Cardiac septum (tissue), 1 donor: ENCODE measurements around the gene C19orf12. TPM values are rescaled to one million over a fixed set of nuclear protein-coding genes. Genes with fewer than 3 reads are reported as not detected.

Experiments used
- DNase-seq: peaks from one replicate; pipeline ENCODE4 v3.0.0-alpha.2; 2020; ENCODE audit warnings: low spot score
- intact Hi-C: fragments of 100-400 bp; cut with DNase I; formaldehyde crosslinking; loops from one replicate; pipeline ENCODE4 v1.14.0; 2022
- total RNA-seq: library from RNA; stranded (reverse); fragmentation: NEBNext Ultra II Directional; extraction: Animal tissue kit (Norgen Biotek cat#: 25700); gene quantifications from one replicate; pipeline ENCODE4 v1.2.1, GENCODE V29; 2021
- donor health status: DM: no; HTN: no; CAD: no.

C19orf12 gene
- total RNA-seq, 1 donor from 2014 or later, result 38.0 TPM

DNA sequence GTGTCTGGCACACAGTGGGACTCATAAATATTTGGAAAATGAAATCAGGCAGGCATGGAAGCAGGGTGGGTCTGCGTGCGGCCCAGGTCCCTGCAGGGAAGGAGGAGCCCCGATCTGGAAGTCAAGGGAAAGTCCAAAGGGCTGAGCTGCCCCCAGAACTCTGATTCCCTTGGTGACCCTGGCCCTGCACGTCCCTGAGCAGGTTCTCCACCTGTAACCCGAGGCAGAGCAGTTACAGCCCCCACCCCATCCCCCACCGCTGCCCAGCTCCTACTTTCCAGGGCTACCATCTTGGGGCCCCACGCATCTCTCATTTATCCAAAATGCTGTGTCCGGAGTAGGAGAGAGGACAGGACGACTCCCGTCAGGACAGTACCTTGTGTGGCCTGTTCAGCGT is 47.7 kb downstream of the C19orf12 start:
- intact Hi-C loops, result no loop called here
- DNase-seq, result peak; percentile 53

DNA sequence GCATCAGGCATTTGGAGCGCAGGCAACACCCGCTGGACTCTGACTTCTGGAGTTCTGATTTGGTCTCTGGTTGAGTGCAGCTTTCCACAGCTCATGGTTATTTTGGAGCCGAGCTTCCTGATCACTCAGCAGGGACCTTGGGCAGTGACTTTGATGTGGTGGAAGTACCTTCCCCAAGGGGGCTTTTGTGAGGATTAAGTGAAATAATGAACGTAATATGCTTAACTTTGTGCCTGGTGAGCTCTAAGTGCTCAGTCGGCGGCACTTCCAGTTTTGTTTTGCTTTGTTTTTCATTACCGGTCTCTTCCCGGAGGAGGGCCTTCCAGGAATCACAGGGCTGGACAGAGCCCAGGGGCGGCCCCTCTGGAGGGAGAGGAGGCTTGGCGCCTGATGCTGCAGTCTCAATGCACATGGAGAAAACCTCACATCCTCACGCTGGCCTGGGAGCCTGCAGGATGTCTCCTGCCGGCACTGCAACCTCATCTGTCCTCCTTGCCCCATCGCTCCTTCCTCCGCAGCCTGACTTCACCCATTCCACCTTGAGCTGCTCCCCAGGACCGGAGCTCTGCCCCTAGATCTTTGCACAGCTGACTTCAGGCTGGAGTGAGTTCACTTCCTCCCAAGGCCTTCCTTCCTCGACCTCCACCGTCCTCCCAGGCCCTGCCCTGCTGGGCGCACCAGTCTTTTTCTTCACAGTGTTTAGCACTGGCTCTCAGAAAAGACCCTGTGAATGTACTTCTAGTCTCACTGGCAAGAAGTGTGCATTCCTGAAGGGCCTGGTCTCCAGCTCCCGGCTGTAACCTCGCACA is 48.3 kb downstream of the C19orf12 start:
- intact Hi-C loops, result no loop called here

DNA sequence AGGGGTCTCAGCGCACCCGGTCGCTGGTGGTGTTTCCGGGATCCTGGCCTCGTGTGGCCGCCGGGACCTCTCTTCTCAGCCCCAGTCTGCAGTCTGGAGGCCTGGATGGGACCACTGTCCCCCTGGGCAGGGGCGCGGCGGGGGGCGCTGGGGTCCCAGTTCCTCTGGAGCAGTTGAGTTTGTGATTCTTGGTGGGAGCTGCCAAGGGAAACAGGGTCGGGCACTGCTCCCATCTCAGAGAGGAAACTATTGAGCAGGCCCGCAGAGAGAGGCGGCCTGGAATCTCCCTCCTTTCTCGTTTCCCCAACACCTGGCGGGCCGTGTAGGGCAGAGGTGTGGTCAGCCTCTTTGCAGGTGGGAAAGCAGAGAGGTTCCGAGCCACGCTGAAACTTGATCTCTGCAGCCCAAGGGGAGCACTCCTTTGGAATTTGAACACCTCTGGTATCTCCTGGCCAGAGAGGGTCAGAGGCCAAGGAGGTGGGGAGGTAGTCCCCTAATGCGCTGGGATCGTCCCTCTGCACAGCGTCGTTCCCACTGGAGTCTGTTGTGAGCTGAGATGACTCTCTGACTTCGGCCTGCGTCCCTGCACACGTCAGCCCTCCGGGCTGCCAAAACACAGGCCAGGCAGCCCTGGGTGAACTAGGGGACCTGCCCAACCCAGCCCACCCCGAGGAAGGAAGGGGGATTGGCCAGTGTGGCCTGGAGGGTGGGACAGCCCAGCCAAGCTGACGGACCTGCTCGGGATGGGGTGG is 49.1 kb downstream of the C19orf12 start:
- peak; percentile 77 for DNase-seq
- intact Hi-C loops, result loop anchor here (2.0 kb wide), 1 partner anchor 49 kb away; the partner anchor contains the start of gene C19orf12

More for the DNA sequence above, 48.3 kb downstream of the C19orf12 start:
- DNase-seq, result peak; percentile 87

DNA sequence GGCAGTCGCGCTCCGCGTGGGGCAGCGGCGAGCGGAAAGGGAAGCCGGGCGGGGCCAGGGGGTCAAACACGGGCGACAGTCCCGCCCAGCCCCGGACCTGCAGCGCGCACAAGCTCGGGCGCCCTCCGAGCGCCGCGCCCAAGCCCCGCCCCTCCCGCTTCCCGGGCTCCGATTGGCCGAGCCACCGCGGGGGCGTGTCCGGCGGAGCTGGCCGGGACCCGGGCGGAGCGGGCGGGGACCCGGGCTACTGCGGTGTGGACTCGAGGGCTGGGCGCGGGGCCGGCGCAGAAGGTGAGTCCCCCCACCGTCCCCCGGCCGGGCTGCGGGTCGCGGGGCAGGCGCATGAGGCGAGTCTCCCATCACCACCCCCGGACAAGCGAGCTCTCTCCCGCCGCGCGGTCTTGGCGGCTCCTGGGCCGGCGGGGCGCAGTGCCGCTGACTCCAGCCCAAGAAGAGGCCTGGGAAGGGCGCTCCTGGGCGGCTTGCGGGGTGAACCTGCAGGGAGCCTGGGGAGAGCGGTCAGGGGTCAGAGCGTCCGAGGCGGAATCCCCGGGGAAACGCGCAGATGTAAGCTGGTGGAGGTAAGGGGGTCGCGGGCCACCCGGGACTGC is 49.7 kb downstream of the C19orf12 start, which contains the start of gene PLEKHF1:
TSS of gene PLEKHF1 (plus strand) at position 247 of the 611 bp plus-strand sequence. CDS start 8,379 bp downstream, outside the sequence.
- DNase-seq, result peak; percentile 95
- intact Hi-C loops, result loop anchor here (2.0 kb wide), 1 partner anchor 49 kb away; the partner anchor contains the start of gene C19orf12

DNA sequence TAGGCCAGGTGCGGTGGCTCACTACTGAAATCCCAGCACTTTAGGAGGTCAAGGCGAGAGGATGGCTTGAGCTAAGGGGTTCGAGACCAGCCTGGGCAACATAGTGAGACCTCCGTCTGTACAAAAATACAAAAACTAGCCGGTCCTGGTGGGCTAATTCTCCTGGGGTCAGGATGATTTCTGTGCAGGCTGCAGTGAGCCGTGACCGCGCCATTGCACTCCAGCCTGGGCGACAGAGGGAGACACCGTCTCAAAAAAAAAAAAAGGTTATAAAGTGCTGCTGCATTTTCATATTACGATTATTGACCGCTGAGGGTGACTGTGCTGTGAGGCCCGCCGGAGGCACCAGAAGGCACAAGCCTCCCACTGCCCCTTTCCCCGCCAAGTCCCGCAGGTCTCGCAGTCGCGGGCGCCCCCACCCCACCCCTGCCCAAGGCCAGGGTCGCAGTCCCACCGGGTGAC is 50.3 kb downstream of the C19orf12 start:
- peak; percentile 20 for DNase-seq
- intact Hi-C loops, result loop anchor here (2.0 kb wide), 1 partner anchor 50 kb away; the partner anchor contains the start of gene C19orf12

DNA sequence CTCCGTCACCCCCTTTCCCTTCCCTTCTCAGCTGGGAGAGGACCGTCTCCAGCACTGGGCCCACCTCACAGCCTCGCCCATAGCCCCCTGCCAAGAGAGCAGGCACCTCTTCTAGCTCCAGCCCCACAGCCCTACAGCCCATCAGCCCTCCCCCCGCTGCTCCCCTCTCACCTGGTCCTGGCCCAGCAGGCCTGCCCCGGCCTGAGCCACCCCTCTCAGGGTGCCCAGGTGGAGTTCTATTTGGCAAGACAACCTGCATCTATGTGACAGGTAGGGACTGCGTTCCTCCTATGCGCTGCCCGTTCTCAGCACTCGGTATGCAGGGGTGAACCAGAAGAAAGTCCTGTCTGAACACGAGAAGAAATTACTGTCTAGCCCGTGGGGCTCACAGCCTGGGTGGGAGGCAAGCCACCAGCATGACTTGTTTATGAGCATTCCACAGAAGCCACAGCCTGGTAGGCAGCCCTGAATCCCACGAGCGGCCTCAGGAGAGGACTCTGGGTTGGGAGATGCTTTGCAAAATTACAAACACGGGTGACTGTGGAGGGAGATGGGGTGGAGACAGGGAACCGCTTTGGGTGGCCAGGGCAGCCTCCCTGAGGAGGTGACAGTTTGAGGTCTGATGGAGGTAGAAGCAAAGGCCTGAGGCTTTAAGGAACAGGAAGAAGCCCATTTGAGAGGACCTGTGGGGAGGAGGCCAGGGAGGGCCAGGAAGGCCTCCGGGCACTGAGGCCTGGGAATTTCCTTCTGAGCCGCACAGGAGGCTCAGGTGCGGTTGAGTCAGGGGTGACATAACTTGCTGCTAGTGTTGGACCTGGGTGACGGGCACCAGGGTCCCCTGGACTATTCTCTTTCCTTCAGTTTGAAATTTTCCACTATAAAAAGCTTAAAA is 51.0 kb downstream of the C19orf12 start:
- intact Hi-C loops, result loop anchor here (2.0 kb wide), 2 partner anchors 19 to 51 kb away; partner anchors contain the start of gene C19orf12
- DNase-seq, result peak; percentile 73

DNA sequence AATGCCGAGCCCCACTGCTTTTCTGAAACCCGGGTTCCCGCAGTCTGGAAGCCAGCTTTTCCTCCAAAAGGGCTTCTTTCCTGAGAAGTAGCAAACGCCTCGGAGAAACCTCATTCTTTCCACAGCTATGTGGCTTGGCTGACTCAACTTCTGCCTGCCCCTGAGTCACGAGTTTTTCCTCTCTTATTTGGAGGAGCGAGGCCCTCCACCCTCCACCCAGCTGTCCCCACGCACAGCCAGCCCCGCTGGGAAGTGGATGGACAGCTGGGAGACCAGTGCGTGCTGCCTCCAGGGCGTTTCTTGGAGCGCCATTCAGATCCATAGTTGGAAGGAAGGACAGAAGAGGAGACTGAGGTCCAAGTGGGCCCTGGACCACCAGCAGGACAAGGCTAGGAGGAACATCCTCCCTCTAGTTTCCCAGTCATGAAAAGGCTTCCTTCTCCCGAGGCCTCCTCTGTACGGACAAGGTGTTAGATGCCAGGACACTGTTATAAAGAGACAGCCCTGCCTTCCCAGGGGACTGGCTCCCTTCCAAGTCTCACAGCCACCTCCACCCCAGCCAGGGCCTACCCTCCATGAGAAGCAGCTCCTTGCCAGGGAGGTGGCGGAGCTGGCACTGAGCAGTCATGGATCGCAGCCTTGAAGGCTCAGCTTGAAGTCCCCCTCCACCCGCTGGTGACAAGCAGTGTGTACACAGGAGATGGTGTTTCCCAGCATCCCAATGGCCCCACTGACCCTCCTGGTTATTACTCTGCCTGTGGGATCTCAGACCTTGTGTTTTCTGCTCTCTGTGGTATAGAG is 52.3 kb downstream of the C19orf12 start:
- no peak for DNase-seq
- intact Hi-C loops, result loop anchor here (2.0 kb wide), 1 partner anchor 18 kb away; no protein-coding TSS in a partner anchor

DNA sequence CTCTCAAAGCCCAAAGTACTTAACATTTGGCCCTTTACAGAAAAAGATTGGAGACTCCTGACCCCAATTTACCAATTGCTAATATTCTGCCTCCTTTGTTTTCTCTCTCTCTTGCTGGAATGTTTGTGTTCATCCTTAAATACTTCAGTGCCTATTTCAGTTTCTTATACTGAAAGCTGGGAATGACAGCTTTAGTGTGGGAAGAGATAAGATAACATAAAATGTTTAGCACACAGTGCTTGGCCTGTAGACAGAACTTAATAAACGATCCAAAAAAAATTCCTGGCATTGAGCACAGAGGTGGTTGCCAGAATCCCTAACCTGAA is 52.8 kb downstream of the C19orf12 start:
- no peak for DNase-seq
- intact Hi-C loops, result loop anchor here (2.0 kb wide), 1 partner anchor 17 kb away; no protein-coding TSS in a partner anchor

DNA sequence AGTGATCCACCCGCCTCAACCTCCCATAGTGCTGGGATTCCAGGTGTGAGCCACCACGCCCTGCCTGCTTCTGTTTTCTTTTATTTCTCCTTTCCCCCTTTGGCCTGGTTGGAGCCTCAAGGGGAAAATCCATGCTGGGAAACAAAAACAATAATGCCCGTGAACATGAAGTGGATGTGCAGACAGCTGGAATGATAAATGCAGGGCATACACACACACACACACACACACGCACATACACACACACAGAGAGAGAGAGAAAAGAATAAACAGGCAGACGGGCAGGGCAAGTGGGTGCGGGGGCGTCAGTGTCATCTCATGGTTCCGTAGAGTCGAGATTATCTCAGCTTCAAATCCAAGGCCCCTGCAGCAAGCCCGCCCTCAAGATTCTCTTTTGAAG is 54.2 kb downstream of the C19orf12 start:
- intact Hi-C loops, result no loop called here
- no peak for DNase-seq

DNA sequence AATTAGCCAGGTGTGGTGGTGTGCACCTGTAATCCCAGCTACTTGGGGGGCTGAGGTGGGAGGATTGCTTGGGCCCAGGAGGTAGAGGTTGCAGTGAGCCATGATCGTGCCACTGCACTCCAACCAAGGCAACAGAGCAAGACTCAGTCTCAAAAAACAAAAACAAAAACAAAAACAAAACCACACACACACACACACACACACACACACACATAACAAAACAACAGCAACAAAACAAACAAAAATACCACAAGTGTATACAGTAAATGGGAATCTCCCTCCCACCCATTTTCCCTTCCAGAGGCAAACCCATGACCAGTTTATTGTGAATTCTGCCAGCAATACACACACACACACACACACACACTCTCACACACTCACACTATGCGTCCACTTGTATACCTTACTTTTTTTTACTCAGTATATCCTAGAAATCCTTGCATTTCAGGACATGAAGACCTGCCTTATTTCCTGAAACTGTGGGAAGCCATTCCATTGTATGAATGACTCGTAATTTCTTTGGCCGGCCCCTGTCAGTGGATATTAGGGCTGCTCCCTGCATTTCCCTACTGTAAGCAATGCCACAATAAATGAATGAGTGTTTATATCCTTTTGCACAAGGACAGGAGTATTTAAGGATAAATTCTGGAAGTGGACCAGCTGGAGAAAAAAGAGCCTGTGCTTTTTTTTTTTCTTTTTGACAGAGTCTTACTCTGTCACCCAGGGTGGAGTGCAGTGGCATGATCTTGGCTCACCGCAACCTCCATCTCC is 56.7 kb downstream of the C19orf12 start:
- no peak for DNase-seq
- intact Hi-C loops, result no loop called here

DNA sequence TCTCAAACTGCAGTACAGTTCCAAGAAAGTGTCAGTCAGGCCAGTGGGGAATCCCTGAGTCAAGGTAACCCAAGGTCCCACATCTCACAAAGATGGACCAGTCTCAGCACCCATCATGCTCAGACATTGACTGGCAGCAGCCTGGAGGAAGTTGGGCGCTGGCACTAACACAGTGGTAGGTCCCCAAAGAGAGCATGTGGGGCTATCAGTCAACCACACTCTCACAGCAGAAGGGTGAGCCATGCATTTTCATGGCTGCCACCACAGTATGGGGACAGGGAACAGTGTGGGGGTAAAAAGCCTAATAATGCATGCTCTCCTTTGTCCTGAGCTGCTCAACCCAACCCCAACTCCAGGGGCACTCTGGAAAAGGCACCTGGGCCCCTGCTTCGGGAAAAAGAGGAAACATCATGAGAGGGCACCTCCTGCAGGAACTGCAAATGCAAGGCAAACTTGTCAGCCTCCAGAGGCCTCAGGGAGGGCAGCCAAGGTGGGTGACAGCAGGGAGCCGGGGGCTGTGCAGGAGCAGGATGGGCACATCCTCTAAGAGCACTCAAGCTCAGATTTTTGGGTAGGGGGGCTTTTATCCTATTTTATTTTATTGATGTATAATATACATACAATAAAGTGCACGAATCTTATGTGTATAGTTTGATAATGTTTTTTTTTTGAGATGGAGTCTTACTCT is 59.3 kb downstream of the C19orf12 start:
- DNase-seq, result peak; percentile 15
- intact Hi-C loops, result no loop called here

DNA sequence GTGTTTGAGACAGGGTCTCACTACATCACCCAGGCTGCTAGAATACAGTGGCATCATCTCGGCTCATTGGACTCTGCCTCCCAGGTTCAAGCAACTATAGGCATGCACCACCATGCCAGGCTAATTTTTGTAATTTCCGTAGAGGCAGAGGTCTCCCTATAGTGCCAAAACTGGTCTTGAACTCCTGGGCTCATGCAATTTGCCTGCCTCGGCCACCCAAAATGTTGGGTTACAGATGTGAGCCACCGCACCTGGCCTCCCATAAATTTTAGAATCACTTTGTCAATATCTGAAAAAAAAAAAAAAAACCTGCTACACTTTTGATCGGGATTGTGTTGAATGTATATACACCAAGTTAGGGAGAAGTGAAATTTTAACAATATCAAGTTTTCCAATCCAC is 61.7 kb downstream of the C19orf12 start:
- intact Hi-C loops, result no loop called here
- no peak for DNase-seq

DNA sequence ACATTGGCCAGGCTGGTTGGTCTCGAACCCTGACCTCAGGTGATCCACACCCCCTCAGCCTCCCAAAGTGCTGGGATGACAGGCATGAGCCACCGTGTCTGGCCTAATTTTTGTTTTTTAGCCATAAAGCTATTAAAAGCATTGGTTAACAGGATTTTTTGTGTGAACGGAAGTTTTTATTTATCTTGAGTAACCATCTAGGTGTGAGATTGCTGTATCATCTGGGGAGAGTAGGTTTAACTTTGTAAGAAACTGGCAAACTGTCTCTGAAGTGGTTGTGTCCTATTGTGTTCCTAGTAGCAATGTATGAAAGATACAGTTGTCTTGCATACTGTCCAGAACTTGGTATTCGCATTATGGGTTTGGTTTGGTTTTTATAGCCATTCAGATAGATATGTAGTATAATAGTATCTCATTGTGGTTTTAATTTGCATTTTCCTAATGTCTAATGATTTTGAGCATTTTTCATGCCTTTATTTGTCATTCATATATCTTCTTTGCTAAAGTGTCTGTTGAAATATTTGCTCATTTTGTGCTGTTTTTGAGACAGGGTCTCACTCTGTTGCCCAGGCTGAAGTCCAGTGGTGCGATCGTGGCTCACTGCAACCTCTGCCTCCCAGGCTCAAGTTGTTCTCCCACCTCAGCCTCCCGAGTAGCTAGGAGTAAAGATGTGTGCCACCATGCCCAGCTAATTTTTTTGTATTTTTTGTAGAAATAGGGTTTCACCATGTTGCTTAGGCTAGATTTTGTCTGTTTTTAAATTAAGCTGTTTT is 63.3 kb downstream of the C19orf12 start:
- peak; percentile 19 for DNase-seq
- intact Hi-C loops, result no loop called here

DNA sequence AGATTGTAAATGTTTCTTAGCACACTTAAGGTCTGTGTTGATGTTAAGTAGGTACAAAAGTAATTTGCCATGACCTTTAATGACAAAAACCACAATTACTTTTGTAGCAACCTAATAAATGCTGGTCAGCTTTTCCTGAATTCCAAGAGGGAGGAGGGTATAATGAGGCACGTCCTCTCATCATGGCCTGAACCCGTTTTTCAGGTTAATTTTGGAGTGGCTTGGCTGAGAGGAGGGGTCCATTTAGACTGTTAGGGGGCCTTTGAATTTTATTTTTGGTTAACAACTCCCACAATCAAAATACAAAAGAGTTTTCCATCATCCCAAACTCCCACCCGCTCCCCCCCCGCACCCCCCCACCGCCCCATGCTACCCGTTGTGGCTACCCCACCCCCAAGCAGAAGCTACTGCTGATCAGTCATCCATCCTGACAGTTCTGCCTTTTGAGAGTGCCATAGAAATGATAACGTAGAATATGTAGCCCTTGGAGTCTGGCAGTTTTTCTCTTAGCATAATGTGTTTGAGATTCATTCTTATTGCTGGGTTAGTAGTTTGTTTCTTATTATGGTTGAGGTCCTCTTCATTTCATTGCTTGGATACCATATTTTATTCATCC is 64.2 kb downstream of the C19orf12 start:
- intact Hi-C loops, result no loop called here
- DNase-seq, result peak; percentile 12
